Stimulated activated CD8-positive, alpha-beta memory T cell treated with anti-CD3 and anti-CD28 coated beads, Interleukin-2, amount 100 ng/mL, for 1 hour (primary cell): ENCODE measurements around the gene NFKBIE.
A peak's percentile ranks its signal among the peaks of the same experiment; 100 is the strongest.
"Not testable (repeated sequence)": the region's sequence is repeated elsewhere in the genome, so short reads cannot be mapped to it uniquely, and the experiment has no call there.

ENCODE experiments used
- DNase-seq, 2 donors: peaks; one replicate each; pipeline ENCODE4 v3.0.0-alpha.2; 2020; ENCODE audit warnings: low read depth in 2 of 2

NFKBIE gene

DNA sequence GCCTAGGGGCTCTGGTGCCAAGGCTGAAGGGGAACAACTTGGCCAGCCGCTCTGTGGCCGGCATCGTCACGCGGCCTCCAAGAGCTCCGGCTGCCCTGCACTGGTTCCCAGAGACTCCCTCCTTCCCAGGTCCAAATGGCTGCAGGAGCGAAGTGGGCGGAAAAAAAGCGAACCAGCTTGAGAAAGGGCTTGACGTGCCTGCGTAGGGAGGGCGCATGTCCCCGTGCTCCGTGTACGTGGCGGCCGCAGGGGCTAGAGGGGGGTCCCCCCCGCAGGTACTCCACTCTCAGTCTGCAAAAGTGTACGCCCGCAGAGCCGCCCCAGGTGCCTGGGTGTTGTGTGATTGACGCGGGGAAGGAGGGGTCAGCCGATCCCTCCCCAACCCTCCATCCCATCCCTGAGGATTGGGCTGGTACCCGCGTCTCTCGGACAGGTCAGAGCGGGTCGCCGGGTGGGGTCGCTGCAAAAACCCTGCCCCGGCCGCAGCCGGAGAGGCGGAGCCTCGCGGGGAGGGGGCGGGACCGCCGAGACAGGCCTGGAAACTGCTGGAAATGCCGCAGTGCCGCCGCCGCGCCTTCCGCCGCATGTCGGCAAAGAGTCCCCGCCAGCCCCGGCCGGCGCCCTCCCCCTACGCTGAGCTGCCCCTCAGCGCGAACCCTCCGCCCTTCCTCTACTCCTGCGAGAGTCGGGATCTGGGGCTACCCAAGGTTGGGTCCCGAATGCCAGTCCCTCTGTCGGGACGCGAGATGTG lies 19.3 kb downstream of the NFKBIE start:
- DNase-seq = peak; percentile 59 to 71

DNA sequence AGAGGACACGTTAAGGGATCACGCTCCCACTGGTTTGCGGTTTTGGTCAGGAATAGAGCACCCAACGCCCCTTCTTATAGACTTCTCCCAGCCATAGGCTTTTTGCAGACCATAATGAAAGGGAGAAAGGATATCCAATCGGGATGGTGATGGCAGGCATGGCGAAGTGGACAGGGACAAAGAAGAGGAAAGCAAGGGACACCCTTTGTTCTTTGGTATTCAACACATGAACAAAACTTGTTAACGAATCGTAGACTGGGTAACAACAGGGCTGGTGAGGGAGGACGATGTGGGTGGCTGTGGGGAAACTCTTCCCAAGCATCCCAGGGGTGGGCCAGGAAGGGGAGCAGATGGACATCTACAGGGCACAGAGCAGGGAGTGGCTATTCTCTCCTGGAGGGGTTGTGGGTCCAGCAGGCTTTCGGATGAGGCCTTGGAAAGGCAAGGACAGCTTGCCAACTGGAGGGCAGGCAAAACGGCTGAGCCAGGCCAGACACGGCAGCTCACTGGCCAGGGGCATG lies 19.9 kb downstream of the NFKBIE start:
- DNase-seq = no peak

DNA sequence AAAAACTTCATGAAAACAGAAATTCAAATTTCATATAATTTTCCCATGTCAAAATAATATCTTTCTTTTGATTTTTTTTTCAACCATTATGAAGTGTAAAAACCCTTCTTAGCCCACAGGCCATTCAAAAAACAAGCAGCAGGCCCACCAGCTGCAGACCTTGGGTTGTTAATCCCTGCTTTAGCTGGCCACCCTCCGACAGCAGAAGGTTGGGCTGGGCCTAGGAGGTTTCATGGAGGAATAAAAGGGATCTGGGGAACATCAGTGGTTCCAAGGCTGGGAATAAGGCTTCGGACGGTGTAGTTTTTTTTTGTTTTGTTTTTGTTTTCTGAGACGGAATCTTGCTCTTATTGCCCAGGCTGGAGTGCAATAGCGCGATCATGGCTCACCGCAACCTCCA lies 22.0 kb downstream of the NFKBIE start:
- DNase-seq = no peak

DNA sequence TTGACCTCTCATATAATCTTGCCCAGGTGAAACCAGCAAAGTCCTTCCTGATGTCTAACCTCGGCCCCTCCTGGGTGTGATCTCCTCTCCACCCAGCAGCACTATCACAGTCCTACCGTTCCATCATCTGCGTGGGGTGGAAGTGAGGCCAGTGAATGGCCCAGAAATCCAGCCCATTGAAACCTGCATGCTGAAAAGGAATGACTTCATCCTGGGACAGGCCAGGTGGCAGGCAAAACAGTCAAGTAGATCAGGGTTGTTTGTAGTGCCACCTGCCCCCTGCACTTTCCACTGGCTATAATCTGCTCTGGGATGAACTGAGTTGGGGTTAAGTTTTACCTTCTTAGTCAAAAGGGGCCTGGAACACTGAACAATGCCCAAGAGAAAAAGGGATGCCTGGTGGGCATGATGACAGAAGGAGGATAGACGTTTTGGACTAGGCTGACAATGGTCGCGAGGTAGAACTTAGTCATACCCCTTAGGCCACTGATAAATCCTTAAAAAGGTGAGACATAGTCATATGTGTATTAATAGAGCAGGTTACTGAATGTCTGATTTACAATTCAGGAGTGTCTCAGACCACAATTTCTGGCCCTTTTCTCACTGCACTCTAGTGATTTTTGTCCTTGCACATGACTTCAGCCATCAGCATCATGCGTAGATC lies 26.5 kb downstream of the NFKBIE start:
- DNase-seq = no peak

DNA sequence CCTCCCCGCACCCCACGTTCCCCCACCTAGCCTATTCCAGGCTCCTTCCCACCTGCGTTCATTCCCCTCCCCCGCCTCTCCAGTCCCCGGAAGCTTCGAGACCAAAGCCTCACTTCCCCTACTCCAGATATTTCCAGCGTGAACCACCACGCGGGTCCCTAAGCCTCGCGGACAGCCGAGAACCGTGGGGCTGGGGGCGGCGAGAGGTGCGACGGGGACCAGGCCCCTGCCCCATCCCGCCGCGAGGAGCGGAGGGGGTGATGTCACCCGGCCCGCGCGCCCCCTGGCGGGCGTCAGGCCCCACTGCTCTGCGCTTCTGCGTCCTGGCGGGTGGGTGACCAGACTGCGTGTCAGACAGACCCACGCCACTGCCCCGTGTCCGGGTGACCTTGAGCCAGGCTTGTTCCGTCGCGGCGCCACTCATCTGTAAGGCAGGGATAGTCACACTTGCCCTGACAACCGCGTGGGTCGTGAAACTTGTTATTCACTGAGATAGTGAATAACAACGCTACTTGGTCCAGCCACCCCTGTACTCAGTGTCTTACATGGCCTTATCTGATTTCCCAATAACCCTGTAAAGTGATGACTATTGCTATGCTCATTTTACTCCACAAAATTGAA lies 27.4 kb downstream of the NFKBIE start:
- peak; percentile 59 to 60 for DNase-seq

DNA sequence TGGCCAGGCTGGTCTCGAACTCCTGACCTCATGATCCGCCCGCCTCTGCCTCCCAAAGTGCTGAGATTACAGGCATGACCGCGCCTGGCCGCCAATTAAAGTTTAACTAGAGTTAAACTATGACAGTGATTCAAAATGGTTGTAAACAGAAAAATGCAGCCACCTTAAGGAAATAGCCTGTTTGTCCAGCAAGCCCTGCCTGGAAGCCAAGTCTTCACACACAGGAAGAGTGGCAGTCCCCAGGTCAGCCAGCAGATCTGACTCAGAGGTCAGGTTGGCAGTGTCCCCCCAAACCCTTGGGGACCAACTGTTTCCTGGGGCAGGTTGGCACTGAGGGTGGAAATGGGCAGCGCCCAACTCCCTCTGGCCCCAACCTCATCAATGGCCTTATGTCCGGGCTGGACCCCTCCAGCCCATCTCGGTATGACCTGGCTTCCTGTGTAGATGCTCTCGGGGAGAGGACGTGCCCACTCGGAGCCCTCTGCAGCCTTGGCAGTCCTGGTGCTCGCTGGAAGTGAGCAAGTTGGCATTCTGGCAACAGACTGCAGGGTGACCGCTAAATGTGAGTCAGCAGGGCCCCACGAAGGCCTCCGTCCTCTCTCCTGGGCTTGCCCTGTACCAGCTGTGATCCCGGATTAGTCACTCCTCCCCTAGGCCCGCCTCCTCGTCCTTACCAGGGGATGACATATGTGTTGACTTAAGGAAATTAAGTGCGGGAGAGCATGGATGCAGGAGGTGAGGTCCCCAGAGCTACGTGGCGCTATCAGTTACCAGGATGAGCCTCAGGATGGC lies 28.1 kb downstream of the NFKBIE start:
- DNase-seq = peak; percentile 34 to 53

DNA sequence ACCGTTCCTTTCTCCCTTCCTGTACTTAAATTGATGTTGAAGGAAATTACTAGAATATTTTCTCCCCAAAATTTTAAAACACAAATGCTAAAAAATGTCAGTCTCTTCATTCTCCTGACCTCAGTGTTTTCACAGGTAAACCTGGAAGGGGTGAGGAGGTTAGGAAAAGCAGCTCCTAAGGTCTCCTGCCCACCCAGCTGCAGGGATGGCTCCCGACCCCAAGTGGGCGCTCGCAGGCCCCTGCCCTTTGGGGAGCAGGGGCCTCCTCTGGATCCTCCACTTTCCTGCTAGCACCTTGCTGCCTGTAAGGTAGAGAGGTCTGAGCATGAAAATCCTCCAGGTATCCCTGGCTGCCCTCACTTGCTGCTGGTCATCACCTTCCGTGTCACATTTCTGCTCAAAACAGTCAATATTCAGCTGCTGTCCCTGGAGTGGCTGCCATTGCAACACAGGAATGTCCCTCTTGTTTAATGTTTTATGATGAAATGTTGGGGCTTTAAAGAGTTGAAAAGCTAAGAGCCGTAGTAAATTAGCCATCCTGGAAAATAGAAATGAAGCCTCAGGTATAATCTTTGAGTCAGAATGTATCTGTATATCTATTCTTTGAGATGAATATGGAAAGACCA lies 29.3 kb downstream of the NFKBIE start:
- DNase-seq = no peak

DNA sequence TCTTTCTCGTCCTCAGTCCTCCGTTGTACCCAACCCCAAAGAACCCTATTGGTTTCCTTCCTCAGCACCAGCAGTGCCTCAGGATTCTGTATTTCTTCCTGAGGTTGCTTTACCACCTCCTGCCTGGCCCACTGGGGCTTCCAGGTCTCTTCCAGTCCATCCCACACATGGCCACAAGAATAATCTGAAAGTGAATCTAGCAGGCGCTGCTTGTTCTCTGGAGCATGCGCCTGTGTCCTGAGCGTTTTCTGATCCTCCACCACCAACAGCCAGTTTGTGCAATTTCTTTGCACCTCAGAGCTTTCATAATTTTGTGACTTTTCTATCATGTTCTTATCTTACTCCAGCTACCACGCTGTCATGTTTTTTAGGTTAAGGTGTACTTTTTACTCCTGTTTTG lies 30.1 kb downstream of the NFKBIE start:
- no peak for DNase-seq

DNA sequence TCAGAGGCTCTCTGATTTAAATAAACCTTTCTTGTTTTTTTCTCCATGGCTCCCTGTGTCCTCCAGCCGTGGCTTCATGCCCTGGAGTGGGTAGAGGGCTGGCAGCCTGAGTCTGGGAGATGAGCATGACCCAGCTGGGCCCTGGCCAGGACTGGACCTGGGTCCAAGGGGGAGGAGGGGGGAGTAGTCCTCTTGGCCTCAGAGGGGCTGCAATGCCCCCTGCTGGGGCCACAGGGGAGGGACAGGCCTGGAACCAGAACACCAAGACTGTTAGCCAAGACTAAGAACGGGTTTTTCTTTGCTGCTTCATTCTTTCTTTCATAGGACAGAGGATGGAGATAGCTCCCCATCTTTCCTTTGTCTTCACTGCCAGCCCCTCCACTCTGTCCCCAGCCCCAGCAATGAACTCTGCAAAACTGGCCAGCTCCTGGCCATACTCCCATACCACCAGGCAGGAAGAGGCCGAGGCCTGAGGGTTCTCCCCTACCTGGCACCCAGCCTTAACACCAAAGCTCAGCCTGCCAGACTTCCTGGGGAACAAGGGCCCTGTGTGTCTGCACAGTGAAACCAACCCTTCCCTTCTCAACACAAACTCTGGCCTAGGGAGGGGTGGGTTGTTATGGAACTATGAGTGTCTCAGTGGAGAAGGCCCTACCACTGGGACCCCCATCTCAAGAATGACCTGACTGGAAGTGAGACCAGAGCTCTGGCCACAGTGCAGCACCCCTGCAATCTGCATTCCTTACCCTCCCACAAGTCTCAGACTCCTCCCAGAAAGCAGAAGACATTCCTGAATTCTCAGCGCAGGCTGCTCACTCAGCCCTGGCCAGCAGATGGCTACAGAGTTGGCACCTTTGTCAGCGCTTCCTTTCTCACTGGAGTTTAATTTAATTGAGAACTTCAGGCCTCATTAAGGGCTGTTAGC lies 31.0 kb downstream of the NFKBIE start:
- no peak for DNase-seq

DNA sequence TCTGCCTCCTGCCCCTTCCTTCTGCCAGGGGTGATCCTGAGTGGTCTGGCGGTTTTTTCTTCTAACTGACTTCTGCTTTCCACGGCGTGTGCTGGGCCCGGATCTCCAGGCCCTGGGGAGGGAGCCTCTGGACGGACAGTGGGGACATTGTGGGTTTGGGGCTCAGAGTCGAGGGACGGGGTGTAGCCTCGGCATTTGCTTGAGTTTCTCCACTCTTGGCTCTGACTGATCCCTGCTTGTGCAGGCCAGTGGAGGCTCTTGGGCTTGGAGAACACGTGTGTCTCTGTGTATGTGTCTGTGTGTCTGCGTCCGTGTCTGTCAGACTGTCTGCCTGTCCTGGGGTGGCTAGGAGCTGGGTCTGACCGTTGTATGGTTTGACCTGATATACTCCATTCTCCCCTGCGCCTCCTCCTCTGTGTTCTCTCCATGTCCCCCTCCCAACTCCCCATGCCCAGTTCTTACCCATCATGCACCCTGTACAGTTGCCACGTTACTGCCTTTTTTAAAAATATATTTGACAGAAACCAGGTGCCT lies 31.7 kb downstream of the NFKBIE start:
- DNase-seq = no peak

DNA sequence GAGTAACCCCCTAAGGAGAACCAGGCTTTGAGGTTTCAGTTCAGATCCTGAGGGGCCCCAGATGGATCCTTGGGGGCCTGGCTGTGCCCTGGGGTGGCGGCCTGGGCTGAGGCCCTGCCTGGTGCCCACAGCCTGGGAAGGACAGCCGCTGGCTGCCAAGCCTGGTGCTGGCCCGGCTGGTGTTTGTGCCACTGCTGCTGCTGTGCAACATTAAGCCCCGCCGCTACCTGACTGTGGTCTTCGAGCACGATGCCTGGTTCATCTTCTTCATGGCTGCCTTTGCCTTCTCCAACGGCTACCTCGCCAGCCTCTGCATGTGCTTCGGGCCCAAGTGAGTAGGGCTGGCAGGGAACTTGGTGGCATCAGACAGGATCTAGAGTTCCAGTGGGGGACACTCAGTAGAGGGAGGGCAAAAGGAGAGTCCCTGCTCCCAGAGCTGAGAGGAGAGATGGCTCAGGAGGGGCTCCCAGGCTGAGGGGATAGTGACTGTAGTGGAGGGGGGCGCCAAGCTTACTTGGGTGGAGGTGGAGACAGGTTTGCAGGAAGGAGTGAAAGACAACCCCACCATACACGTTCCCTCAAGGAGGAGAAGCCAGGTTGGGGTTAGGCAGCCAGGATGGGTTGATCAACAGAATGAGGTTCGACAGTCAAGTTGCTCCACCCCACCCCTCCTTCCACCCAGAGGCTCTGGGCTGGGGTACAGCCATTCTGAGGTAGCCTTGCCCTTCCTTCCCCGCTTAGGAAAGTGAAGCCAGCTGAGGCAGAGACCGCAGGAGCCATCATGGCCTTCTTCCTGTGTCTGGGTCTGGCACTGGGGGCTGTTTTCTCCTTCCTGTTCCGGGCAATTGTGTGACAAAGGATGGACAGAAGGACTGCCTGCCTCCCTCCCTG lies 32.4 kb downstream of the NFKBIE start:
- DNase-seq = no peak

DNA sequence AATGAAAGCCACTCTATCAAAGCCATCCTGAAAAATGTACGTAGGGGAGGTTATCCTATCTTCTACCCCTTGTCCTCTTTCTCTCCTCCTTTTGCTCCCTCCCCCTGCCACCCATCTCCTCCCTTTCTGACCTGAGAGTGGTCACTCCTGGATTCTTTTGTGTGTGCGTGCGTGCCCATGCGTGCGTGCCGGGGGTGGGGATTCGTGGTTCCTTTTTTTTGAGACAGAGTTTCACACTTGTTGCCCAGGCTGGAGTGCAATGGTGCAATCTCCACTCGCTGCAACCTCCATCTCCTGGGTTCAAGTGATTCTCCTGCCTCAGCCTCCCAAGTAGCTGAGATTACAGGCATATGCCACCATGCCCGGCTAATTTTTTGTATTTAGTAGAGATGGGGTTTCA lies 33.9 kb downstream of the NFKBIE start:
- DNase-seq = not testable (repeated sequence)

DNA sequence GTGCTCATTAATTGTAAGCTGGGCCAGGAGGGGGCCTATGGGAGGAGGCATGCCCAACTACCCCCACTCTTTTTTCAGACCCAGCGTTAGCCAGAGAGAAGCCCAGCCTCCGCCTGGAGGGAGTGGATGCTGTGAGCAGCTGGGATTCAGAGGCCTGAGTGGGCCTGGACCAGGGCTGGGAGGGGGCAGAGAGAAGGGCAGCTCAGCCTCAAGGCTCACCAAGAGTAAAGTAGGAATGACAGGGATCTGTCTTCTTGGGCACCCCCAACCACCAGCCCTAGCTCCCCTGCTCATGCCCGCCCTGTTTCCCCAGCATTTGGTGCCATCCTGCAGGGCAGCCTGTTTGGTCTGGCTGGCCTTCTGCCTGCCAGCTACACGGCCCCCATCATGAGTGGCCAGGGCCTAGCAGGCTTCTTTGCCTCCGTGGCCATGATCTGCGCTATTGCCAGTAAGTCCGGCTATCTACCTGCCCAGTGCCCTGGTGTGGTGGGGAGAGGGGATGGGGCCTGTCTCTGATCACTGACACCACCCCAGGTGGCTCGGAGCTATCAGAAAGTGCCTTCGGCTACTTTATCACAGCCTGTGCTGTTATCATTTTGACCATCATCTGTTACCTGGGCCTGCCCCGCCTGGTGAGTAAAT lies 35.2 kb downstream of the NFKBIE start:
- DNase-seq = no peak

DNA sequence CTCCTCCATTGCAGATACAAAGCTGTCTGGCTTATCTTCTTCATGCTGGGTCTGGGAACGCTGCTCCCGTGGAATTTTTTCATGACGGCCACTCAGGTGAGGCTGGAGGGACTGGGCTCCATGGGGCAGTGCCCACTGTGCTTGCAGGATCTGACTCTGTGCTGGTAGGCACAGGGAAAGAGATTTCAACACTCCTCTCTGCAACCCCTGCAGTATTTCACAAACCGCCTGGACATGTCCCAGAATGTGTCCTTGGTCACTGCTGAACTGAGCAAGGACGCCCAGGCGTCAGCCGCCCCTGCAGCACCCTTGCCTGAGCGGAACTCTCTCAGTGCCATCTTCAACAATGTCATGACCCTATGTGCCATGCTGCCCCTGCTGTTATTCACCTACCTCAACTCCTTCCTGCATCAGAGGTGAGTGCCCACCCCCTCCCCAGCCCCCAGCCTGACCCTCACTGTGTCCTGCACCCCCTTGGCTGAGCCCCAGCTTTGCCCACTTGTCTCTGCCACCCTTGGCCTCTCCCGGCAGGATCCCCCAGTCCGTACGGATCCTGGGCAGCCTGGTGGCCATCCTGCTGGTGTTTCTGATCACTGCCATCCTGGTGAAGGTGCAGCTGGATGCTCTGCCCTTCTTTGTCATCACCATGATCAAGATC lies 35.8 kb downstream of the NFKBIE start:
- DNase-seq = no peak

DNA sequence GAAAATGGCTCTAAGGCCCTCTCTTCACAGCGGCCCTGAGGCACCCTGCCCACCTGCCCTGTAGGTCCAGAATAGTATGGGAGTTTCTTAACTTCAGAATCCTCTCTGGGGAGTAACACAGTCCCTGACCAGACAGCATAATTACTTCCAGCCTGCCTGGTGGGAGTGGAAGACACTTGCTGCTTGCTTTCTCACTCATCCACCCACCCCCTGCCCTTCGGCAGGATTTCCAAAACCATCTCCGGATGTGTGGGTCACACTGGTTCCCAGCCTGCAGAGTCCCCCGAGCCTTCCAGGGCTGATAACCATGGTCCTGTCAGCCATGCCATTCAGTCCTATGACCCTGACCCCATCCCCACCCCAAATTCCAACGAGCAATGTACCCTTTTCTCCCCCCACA lies 36.5 kb downstream of the NFKBIE start:
- DNase-seq = no peak

DNA sequence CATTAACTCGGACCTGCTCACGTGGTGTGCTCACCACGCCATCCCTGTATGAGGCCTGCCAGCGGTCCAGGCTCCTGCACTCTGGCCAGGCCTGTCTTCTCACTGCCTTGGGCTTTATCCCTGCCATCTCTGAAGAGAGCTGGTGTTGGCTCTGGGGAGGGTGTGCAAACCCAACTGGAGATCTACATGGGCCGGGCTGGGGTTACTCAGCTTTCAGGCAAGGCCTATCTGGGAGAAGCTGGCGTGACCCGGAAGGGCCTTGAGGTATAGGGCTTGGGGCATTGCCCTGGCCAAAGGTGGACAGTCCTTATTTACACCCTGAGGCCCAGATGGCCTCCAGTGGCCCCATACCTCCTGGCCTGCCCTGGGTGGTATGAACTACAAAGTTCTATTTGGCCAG lies 36.9 kb downstream of the NFKBIE start:
- DNase-seq = no peak

DNA sequence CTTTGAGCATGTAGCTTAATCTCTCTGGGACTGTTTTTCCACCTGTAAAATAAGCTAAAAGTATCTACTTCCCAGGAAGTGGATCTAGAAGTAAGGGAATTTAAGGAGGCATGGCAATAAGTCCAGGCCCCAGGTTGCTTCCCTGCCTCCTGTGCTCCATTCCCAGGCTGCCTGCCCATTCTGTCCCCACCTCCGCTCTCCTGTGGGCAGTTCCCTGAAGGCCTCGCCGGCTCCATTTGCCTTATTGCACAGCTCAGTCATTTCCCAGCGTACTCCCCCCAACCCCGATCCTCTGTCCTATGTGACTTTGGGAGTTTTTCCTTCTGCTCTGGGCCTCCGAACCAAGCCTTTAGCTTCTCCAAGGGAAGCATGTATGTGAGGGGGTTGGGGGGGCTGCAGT lies 37.3 kb downstream of the NFKBIE start:
- no peak for DNase-seq

DNA sequence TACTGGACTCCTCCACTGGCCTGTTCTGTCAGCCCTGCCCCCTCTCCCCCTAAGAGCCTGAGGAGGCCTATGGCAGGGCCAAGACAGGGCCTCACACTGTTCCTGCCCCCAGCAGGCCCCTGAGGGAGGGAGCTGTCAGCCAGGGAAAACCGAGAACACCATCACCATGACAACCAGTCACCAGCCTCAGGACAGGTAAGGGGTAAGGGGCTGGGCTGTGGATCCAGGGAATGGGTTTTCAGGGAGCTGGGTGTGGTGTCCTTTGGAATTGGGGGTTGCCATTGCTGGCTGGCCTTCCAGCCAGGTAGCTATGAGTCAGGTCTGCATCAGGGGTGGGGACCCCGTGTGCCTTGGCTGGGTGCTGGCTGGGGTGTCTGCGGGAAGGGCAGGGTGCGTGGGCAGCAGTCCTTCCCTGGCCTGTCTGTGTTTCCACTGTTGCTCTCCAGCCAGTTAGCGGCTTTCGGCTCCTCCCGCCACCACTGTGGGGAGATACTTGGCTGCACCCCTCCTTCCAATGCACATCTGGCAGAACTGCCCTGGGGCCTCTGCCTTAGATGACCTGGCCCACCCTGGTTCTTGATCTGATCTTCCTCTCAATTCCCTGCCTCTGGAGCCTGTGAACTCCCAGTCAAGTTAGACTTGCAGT lies 38.1 kb downstream of the NFKBIE start:
- no peak for DNase-seq
